KMS-11 (cell line): ENCODE results near the gene RAD23B.

Experiments
- H2AFZ ChIP-seq: fragments of 200-600 bp; sonication (generic); 2 replicates; pipeline ENCODE4 v1.6.1; 2016; ENCODE audit warnings: antibody characterized with exemption, mixed run types, low read depth
- H3K27ac ChIP-seq: fragments of 200-600 bp; sonication (generic); 2 replicates; pipeline ENCODE4 v1.6.1; 2016; ENCODE audit warnings: mild to moderate bottlenecking, mixed run types
- H3K27me3 ChIP-seq: fragments of 200-600 bp; sonication (generic); 2 replicates; pipeline ENCODE4 v1.6.1; 2017; ENCODE audit warnings: mild to moderate bottlenecking, low read depth, mixed run types, moderate library complexity; ENCODE audit not compliant: insufficient read depth
- H3K36me3 ChIP-seq: fragments of 200-600 bp; sonication (generic); 2 replicates; pipeline ENCODE4 v1.6.1; 2017; ENCODE audit warnings: mild to moderate bottlenecking, mixed run types; ENCODE audit not compliant: insufficient read depth
- H3K4me1 ChIP-seq: fragments of 200-600 bp; sonication (generic); 2 replicates; pipeline ENCODE4 v1.6.1; 2016; ENCODE audit warnings: mild to moderate bottlenecking, low read depth, mixed run types; ENCODE audit not compliant: poor library complexity, severe bottlenecking
- H3K4me2 ChIP-seq: fragments of 200-600 bp; sonication (generic); 2 replicates; pipeline ENCODE4 v1.7.0; 2016; ENCODE audit warnings: mild to moderate bottlenecking, mixed run types
- H3K4me3 ChIP-seq: fragments of 200-600 bp; sonication (generic); IDR thresholded peaks from 2 replicates; pipeline ENCODE4 v1.6.1; 2017; ENCODE audit warnings: low read depth, low read length, mixed read lengths; ENCODE audit not compliant: insufficient read depth
- H3K79me2 ChIP-seq: fragments of 200-600 bp; sonication (generic); 2 replicates; pipeline ENCODE4 v1.6.1; 2016; ENCODE audit warnings: low read depth, mixed run types; ENCODE audit not compliant: insufficient read depth
- H3K9ac ChIP-seq: fragments of 200-600 bp; sonication (generic); 2 replicates; pipeline ENCODE4 v1.6.1; 2016; ENCODE audit warnings: mild to moderate bottlenecking, mixed run types
- H4K20me1 ChIP-seq: fragments of 200-600 bp; sonication (generic); 2 replicates; pipeline ENCODE4 v1.6.1; 2016; ENCODE audit warnings: mild to moderate bottlenecking, mixed run types; ENCODE audit not compliant: insufficient read depth
- TF ChIP-seq, protein P1 (sequence below): fragments of 200-600 bp; sonication (generic); conservative IDR thresholded peaks from 2 replicates; pipeline ENCODE4 v1.6.1; 2017; ENCODE audit warnings: low read depth, mild to moderate bottlenecking, antibody characterized with exemption, low read length, moderate library complexity, mixed read lengths

RAD23B gene

DNA sequence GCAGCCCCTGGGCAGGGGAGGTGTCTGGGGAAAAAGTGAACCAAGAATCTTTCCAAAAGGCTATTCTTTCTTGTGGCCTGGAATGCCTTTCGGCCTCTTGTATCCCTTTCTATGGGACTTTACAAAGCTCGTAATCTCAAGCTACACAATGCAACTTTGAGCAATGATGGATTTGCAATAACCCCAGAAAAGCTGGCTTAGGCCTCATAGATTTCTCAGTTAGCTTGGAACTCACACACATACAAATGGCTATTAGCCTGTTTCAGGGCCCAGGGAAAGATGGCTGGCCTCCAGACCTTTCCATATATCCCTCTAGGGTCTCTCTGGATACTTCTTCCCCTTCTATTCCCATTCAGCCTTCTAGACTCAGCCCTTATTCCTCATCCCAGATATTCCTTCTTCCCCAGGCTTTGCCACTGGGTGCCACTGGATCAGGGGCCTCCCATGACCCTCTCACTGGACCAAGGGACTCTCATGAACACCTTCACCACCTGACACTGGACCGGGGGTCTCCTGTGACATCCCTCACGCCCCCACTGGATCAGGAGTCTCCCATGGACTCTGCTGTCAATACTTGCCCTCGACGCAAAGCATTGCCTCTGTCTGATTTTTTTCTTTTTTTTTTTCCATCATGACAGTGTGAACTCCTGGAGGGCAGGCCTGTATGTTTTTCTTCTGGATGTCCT is 59.5 kb downstream of the RAD23B start:
- Histone ChIP-seq H3K79me2 (no peaks in the 10 kb centered on the region), H4K20me1 (no peaks in the 10 kb centered on the region), H3K36me3 (no peaks in the 10 kb centered on the region), H3K4me3 (no peak overlapping the region), H3K4me2 (no peak overlapping the region), H3K4me1 (peaks cover 13% of the 10 kb centered on the region), H3K9ac (no peak overlapping the region), H2AFZ (no peak overlapping the region), H3K27ac (no peak overlapping the region), H3K27me3 (no peaks in the 10 kb centered on the region)
- TF ChIP-seq, protein P1, sequence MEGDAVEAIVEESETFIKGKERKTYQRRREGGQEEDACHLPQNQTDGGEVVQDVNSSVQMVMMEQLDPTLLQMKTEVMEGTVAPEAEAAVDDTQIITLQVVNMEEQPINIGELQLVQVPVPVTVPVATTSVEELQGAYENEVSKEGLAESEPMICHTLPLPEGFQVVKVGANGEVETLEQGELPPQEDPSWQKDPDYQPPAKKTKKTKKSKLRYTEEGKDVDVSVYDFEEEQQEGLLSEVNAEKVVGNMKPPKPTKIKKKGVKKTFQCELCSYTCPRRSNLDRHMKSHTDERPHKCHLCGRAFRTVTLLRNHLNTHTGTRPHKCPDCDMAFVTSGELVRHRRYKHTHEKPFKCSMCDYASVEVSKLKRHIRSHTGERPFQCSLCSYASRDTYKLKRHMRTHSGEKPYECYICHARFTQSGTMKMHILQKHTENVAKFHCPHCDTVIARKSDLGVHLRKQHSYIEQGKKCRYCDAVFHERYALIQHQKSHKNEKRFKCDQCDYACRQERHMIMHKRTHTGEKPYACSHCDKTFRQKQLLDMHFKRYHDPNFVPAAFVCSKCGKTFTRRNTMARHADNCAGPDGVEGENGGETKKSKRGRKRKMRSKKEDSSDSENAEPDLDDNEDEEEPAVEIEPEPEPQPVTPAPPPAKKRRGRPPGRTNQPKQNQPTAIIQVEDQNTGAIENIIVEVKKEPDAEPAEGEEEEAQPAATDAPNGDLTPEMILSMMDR, result no peak

DNA sequence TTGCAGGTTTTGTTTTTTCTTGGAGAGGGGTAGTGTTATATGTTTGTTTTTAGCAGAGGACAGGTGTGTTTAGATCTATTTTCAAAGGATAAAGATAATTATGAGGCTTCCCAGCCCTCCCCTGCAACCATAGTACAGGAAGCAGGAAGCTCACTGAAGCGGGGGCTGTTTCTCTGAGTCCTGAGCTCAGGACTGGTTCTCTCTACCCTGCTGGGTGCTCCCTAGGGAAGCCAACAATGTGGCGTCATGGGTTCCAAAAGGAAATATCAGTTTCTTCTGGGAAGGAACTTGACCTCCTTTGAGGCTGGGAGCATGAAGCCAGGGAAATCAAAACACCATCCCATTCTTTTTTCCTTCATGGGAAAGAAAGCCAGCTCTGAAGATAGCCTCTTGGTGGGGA is 62.2 kb downstream of the RAD23B start:
- TF ChIP-seq, protein P1, result no peak
- Histone ChIP-seq H3K79me2 (no peaks in the 10 kb centered on the region), H3K4me3 (no peak overlapping the region), H3K9ac (no peak overlapping the region), H3K27me3 (no peaks in the 10 kb centered on the region), H3K4me1 (peaks cover 12% of the 10 kb centered on the region), H3K27ac (no peak overlapping the region), H3K4me2 (no peak overlapping the region), H2AFZ (no peak overlapping the region), H3K36me3 (no peaks in the 10 kb centered on the region), H4K20me1 (no peaks in the 10 kb centered on the region)

DNA sequence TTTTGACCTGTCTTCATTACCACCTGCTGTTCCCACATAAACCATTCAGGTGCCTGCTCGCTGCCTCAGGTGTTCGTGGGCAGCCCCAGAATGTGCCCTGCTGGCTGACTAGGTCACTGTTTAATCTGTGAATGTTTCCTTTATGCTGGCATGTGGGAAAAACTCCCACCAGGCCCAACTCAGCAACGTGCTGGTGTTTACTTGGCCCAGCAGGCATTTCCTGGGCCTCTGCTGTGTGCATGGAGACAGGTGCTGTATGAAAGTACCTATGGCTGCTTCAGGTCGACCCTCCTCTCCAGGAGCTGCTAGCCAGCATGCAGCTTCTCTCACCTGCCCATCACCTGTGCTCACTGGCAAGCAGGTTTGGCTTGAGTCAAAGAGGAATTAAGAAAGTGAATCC is 65.8 kb downstream of the RAD23B start:
- no peaks in the 10 kb centered on the region for H3K4me1 ChIP-seq
- TF ChIP-seq, protein P1, result no peak
- H3K4me2 ChIP-seq, result no peak overlapping the region
- no peak overlapping the region for H3K27ac ChIP-seq
- H3K36me3 ChIP-seq, result no peaks in the 10 kb centered on the region
- no peak overlapping the region for H3K9ac ChIP-seq
- H3K79me2 ChIP-seq, result no peaks in the 10 kb centered on the region
- H3K4me3 ChIP-seq, result no peak overlapping the region
- no peaks in the 10 kb centered on the region for H4K20me1 ChIP-seq
- H2AFZ ChIP-seq, result no peak overlapping the region
- H3K27me3 ChIP-seq, result no peaks in the 10 kb centered on the region

DNA sequence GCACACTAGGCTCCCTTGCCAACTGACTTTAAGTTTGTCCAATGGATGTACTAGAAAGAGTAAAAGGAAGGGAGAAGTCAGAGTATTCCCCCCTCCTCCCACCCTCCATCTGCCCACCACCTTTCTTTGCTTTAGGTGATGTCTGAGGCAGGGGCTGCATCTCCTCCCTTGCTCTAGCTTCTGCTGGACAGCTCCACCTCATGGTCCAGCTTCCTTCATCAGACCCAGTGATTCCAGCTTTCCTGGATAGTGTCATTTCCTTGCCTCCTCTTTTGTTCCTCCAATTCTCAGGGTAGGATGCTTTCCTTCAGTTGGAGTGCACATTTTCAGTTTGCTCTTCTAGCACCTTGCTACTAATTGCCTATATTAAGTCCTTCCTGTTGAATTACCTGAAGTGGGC is 67.4 kb downstream of the RAD23B start:
- Histone ChIP-seq H3K9ac (no peak overlapping the region), H3K36me3 (no peaks in the 10 kb centered on the region)
- TF ChIP-seq, protein P1, result no peak

More for the DNA sequence above, 67.4 kb downstream of the RAD23B start:
- no peak overlapping the region for H3K4me3 ChIP-seq
- no peak overlapping the region for H2AFZ ChIP-seq
- H3K27me3 ChIP-seq, result no peaks in the 10 kb centered on the region
- H3K27ac ChIP-seq, result no peak overlapping the region
- no peaks in the 10 kb centered on the region for H3K79me2 ChIP-seq
- H4K20me1 ChIP-seq, result no peaks in the 10 kb centered on the region
- H3K4me1 ChIP-seq, result no peaks in the 10 kb centered on the region
- no peak overlapping the region for H3K4me2 ChIP-seq
